PC-3 (cell line): Measurements from ENCODE around the gene LSM3.

Experiments
- EZH2phosphoT487 ChIP-seq: fragments of 300-600 bp; sonication (generic); IDR thresholded peaks from 2 replicates; pipeline ENCODE4 v1.6.1; 2018; ENCODE audit warnings: mild to moderate bottlenecking, antibody characterized with exemption, low read length, borderline replicate concordance
- TF ChIP-seq, protein P1 (sequence below): fragments of 300-600 bp; sonication (generic); conservative IDR thresholded peaks from 2 replicates; pipeline ENCODE4 v1.5.1; 2017; ENCODE audit warnings: antibody characterized with exemption, low read depth, mild to moderate bottlenecking, low read length

DNA sequence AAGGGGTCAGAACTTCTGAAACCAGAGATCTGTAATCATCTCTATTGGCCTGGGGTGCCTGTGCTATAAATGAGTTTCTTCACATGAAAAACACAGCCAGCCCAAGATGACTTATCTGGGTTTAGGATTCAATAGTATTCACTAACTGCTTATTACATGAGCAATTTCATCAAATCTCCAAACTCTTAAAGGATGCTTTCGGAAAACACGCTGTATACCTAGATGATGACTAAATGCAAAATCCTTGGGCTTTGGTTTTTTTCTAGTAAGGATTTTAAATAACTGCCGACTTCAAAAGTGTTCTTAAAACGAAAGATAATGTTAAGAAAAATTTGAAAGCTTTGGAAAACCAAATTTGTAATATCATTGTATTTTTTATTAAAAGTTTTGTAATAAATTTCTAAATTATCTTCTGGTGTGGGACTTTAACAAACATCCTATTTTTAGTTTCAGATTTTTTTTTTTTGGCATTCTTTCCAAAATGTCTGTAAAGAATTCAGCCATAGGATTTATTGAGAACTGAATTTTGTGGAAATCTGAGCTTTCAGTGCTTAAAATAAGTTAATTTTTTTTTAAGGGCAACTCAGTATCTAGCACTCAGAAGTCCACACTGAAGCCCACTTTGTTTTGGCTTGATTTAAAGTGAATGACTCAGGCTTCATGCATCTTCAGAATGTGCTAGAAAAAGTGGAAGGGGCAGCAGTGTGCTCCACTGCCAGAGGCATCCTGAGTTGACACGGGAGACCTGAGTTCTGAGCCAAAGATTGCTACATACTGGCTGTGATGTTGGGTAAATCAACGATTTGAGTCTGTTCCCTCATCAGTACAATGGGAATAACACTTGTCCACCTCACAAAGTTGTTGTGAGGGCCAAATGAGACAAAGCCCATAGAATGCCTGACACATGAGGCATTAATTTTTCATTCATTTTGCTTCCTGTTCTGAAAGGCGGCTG lies 35.1 kb upstream of the LSM3 start:
- no peak for TF ChIP-seq EZH2phosphoT487
- TF ChIP-seq, protein P1, sequence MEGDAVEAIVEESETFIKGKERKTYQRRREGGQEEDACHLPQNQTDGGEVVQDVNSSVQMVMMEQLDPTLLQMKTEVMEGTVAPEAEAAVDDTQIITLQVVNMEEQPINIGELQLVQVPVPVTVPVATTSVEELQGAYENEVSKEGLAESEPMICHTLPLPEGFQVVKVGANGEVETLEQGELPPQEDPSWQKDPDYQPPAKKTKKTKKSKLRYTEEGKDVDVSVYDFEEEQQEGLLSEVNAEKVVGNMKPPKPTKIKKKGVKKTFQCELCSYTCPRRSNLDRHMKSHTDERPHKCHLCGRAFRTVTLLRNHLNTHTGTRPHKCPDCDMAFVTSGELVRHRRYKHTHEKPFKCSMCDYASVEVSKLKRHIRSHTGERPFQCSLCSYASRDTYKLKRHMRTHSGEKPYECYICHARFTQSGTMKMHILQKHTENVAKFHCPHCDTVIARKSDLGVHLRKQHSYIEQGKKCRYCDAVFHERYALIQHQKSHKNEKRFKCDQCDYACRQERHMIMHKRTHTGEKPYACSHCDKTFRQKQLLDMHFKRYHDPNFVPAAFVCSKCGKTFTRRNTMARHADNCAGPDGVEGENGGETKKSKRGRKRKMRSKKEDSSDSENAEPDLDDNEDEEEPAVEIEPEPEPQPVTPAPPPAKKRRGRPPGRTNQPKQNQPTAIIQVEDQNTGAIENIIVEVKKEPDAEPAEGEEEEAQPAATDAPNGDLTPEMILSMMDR: no peak
